Measurements from ENCODE around the gene OR6C75. TPM values are rescaled to one million over a fixed set of nuclear protein-coding genes. Genes with fewer than 3 reads are reported as not detected.
"Not testable (repeated sequence)": the region's sequence is repeated elsewhere in the genome, so short reads cannot be mapped to it uniquely, and the experiment has no call there.

Gene OR6C75
- total RNA-seq, 2 experiments from 2014 or later: not detected

DNA sequence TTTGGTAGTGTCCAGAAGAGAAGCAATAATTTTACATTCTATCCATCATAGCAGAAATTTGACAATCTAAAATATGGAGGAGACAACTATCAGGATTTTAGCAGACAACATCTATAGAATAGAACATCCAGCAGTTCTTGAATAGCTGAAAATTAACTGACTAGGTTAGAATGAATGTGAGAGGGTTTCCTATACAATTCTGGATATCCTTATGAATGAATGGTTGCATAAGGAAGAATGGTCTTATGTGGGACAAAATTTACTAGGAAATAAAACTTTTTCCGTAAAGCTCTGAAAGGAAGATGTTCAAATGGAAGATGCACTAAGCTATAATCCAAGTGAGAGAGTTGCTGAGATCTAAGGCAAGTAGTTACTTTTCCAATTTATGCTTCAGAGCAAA is 32.3 kb upstream of the OR6C75 start, which contains the start of gene OR6C3:
Gene OR6C3, plus strand, starts transcription at position 301 of the 400 bp plus-strand sequence. CDS start 955 bp downstream, outside the sequence.
- BruUV-seq (replicated peaks): no TSS peak
- no peak within 1 kb of the TSS for H2AFZ ChIP-seq (ENCODE audit: low read length)
- no peak within 1 kb of the TSS for H3K27ac ChIP-seq (ENCODE audit: low read depth, low read length, poor library complexity, severe bottlenecking)
- H3K9me3 ChIP-seq (ENCODE audit: low read length): no peaks in the 10 kb centered on the region
- no peak for DNase-seq (ENCODE audit: low spot score)
- H3K36me3 ChIP-seq (ENCODE audit: insufficient read depth, low read length): no peaks in the 10 kb centered on the region
- H3K4me2 ChIP-seq (ENCODE audit: low read length): no peak within 1 kb of the TSS
- no peak for TF ChIP-seq EZH2phosphoT487 (IDR thresholded peaks at IDR 0.05; ENCODE audit: borderline replicate concordance, low read depth, low read length)
- TF ChIP-seq, protein P1, sequence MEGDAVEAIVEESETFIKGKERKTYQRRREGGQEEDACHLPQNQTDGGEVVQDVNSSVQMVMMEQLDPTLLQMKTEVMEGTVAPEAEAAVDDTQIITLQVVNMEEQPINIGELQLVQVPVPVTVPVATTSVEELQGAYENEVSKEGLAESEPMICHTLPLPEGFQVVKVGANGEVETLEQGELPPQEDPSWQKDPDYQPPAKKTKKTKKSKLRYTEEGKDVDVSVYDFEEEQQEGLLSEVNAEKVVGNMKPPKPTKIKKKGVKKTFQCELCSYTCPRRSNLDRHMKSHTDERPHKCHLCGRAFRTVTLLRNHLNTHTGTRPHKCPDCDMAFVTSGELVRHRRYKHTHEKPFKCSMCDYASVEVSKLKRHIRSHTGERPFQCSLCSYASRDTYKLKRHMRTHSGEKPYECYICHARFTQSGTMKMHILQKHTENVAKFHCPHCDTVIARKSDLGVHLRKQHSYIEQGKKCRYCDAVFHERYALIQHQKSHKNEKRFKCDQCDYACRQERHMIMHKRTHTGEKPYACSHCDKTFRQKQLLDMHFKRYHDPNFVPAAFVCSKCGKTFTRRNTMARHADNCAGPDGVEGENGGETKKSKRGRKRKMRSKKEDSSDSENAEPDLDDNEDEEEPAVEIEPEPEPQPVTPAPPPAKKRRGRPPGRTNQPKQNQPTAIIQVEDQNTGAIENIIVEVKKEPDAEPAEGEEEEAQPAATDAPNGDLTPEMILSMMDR (conservative IDR thresholded peaks at IDR 0.05; ENCODE audit: low read length): no peak
- H3K9me2 ChIP-seq (ENCODE audit: insufficient read depth, low read length): no peaks in the 10 kb centered on the region
- no peaks in the 10 kb centered on the region for H3K79me2 ChIP-seq (ENCODE audit: insufficient read depth, low read depth, low read length)
- ChIA-PET POLR2A (interaction anchor here (0.5 kb wide), 1 partner anchor 1426 kb away, joined by 4 read pairs; no protein-coding TSS in a partner anchor), CTCF (ENCODE audit: unreplicated experiment) (no interaction called here)
- intact Hi-C loops (cut with micrococcal nuclease; ENCODE audit: unreplicated experiment): no loop called here
- H3K4me3 ChIP-seq (ENCODE audit: low read depth, low read length, poor library complexity, severe bottlenecking): no peak within 1 kb of the TSS
- H3K4me1 ChIP-seq (ENCODE audit: insufficient read depth, low read length, poor library complexity, severe bottlenecking): no peaks in the 10 kb centered on the region
- H4K20me1 ChIP-seq (ENCODE audit: insufficient read depth, low read length): no peaks in the 10 kb centered on the region

DNA sequence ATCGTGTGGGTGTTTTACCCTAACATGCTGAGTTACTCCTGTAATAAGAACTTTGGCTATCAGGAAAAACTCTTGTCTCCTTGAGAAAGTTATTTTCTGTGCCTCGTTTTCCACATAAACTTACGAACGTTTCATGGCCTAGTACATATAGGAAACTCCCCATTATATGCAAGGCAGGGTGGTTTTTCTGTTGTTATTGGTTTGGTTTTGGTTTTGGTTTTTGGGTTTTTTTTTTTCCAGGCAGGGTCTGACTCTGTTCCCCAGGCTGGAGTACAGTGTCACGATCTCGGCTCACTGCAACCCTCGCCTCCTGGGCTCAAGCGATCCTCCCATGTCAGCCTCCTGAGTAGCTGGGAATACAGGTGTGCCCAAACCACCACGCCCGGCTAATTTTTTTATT is 26.8 kb upstream of the OR6C75 start:
- CTCF ChIA-PET (ENCODE audit: unreplicated experiment): no interaction called here
- no peak overlapping the region for H3K4me2 ChIP-seq (ENCODE audit: low read length)
- H3K79me2 ChIP-seq (ENCODE audit: insufficient read depth, low read depth, low read length): no peaks in the 10 kb centered on the region
- no peak overlapping the region for H3K27ac ChIP-seq (ENCODE audit: low read depth, low read length, poor library complexity, severe bottlenecking)
- H2AFZ ChIP-seq (ENCODE audit: low read length): no peak overlapping the region
- H4K20me1 ChIP-seq (ENCODE audit: insufficient read depth, low read length): no peaks in the 10 kb centered on the region
- no TSS peak for BruUV-seq (replicated peaks)
- no peak overlapping the region for H3K4me3 ChIP-seq (ENCODE audit: low read depth, low read length, poor library complexity, severe bottlenecking)
- intact Hi-C loops (cut with micrococcal nuclease; ENCODE audit: unreplicated experiment): no loop called here
- POLR2A ChIA-PET: no interaction called here
- H3K9me2 ChIP-seq (ENCODE audit: insufficient read depth, low read length): no peaks in the 10 kb centered on the region
- no peaks in the 10 kb centered on the region for H3K4me1 ChIP-seq (ENCODE audit: insufficient read depth, low read length, poor library complexity, severe bottlenecking)
- no peak for DNase-seq (ENCODE audit: low spot score)
- no peaks in the 10 kb centered on the region for H3K9me3 ChIP-seq (ENCODE audit: low read length)
- TF ChIP-seq, protein P1 (conservative IDR thresholded peaks at IDR 0.05; ENCODE audit: low read length): no peak
- no peak for TF ChIP-seq EZH2phosphoT487 (IDR thresholded peaks at IDR 0.05; ENCODE audit: borderline replicate concordance, low read depth, low read length)
- no peaks in the 10 kb centered on the region for H3K36me3 ChIP-seq (ENCODE audit: insufficient read depth, low read length)

DNA sequence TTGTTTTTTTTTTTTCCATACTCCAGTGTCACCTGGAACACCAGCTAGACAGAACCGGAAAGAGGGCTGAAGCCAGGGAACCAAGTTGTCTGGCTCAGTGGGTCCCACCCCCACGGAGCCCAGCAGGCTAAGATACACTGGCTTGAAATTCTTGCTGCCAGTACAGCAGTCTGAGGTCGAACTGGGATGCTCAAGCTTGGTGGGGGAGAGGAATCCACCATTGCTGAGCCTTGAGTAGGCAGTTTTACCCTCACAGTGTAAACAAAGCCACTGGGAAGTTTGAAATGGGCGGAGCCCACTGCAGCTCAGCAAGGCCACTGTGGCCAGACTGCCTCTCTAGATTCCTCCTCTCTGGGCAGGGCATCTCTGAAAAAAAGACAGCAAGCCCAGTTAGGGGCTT is 7.4 kb upstream of the OR6C75 start:
- CTCF ChIA-PET (ENCODE audit: unreplicated experiment); H3K4me2 ChIP-seq (ENCODE audit: low read length); H3K79me2 ChIP-seq (ENCODE audit: insufficient read depth, low read depth, low read length); H3K9me3 ChIP-seq (ENCODE audit: low read length); H2AFZ ChIP-seq (ENCODE audit: low read length); BruUV-seq (replicated peaks); H3K4me3 ChIP-seq (ENCODE audit: low read depth, low read length, poor library complexity, severe bottlenecking); H4K20me1 ChIP-seq (ENCODE audit: insufficient read depth, low read length); H3K4me1 ChIP-seq (ENCODE audit: insufficient read depth, low read length, poor library complexity, severe bottlenecking); POLR2A ChIA-PET; H3K9me2 ChIP-seq (ENCODE audit: insufficient read depth, low read length); H3K27ac ChIP-seq (ENCODE audit: low read depth, low read length, poor library complexity, severe bottlenecking); H3K36me3 ChIP-seq (ENCODE audit: insufficient read depth, low read length); intact Hi-C loops (cut with micrococcal nuclease; ENCODE audit: unreplicated experiment); DNase-seq (ENCODE audit: low spot score): not testable (repeated sequence)

Measured in OCI-LY7 (cell line).